Hepatocyte (in vitro differentiated cells): ENCODE results near the gene FAHD2B.
"Not testable (repeated sequence)": the region's sequence is repeated elsewhere in the genome, so short reads cannot be mapped to it uniquely, and the experiment has no call there.

ENCODE experiments used
- CTCF ChIP-seq: fragments of 200-600 bp; sonication (generic); IDR thresholded peaks from 2 replicates; pipeline ENCODE4 v1.5.1; 2016; ENCODE audit warnings: antibody characterized with exemption, mild to moderate bottlenecking; ENCODE audit not compliant: poor library complexity
- EZH2 ChIP-seq: fragments of 200-600 bp; sonication (generic); IDR thresholded peaks from 2 replicates; pipeline ENCODE4 v1.6.1; 2016; ENCODE audit warnings: antibody characterized with exemption, mild to moderate bottlenecking, borderline replicate concordance
- EZH2phosphoT487 ChIP-seq: fragments of 200-600 bp; sonication (generic); IDR thresholded peaks from one replicate; pipeline ENCODE4 v1.6.1; 2018; ENCODE audit warnings: antibody characterized with exemption, mild to moderate bottlenecking, low read depth, moderate library complexity; ENCODE audit not compliant: unreplicated experiment, severe bottlenecking

GRCh38 chr2:97050032-97050431 lies 44.6 kb downstream of the FAHD2B start:
- not testable (repeated sequence) for TF ChIP-seq CTCF, EZH2phosphoT487, EZH2
